GM13976 (cell line): Measurements from ENCODE around the gene SELP.
"Not testable (repeated sequence)": the region's sequence is repeated elsewhere in the genome, so short reads cannot be mapped to it uniquely, and the experiment has no call there.

Experiments used
- DNase-seq: peaks from one replicate; pipeline ENCODE4 v3.0.0; 2012; ENCODE audit warnings: low spot score
- CTCF ChIP-seq: IDR thresholded peaks from 2 replicates; pipeline ENCODE4 v1.5.1; 2012; ENCODE audit warnings: borderline replicate concordance, mild to moderate bottlenecking; ENCODE audit not compliant: insufficient read depth; ENCODE audit errors: extremely low read depth, missing control alignments, control extremely low read depth
- in situ Hi-C: fragments of 300-500 bp; cut with MboI; formaldehyde crosslinking; loops from one replicate; pipeline ENCODE4 v1.12.0; 2022; ENCODE audit warnings: low sequenced_read_pairs, mixed read lengths, inconsistent platforms; ENCODE audit not compliant: unreplicated experiment

Gene SELP

GRCh38 chr1:169630006-169630405 is at the start of gene SELP:
SELP (minus strand) TSS chr1:169630124; CDS start chr1:169630074, 50 bp downstream.
- in situ Hi-C loops: no loop called here
- DNase-seq: no peak
- no peak for TF ChIP-seq CTCF

GRCh38 chr1:169679692-169680091 is 49.8 kb upstream of the SELP start:
- no peak for DNase-seq
- in situ Hi-C loops: no loop called here
- TF ChIP-seq CTCF: no peak

- in situ Hi-C loops: no loop called here
- no peak for TF ChIP-seq CTCF
- DNase-seq: no peak
These were observed 46.1 kb upstream of the SELP start for GRCh38 chr1:169676001-169676400.

GRCh38 chr1:169670836-169671235 is 40.9 kb upstream of the SELP start:
- no peak for TF ChIP-seq CTCF
- DNase-seq: no peak
- in situ Hi-C loops: no loop called here

- DNase-seq, in situ Hi-C loops: not testable (repeated sequence)
These were observed 40.3 kb upstream of the SELP start for GRCh38 chr1:169670244-169670643.

GRCh38 chr1:169667699-169668596 is 38.0 kb upstream of the SELP start:
- in situ Hi-C loops, DNase-seq: not testable (repeated sequence)

- DNase-seq, in situ Hi-C loops: not testable (repeated sequence)
These were observed 37.3 kb upstream of the SELP start for GRCh38 chr1:169667227-169667639.

GRCh38 chr1:169662680-169663079 is 32.8 kb upstream of the SELP start:
- in situ Hi-C loops, DNase-seq: not testable (repeated sequence)

- in situ Hi-C loops, DNase-seq: not testable (repeated sequence)
These were observed 31.1 kb upstream of the SELP start for GRCh38 chr1:169661066-169661465.

- in situ Hi-C loops: not testable (repeated sequence)
These were observed 28.9 kb upstream of the SELP start for GRCh38 chr1:169658777-169659176.

More at GRCh38 chr1:169658777-169659176, 28.9 kb upstream of the SELP start:
- DNase-seq: not testable (repeated sequence)
